Adrenal gland (tissue), 5 donors: Measurements from ENCODE around the gene AMOTL2.

Experiments
- CTCF ChIP-seq, 6 experiments: fragments of 450-650 bp in 4 of 6; fragments of 200-600 bp in 2 of 6; sonication (generic) in 1 of 6; IDR thresholded peaks; 1 replicate in 5 of 6; 2 replicates in 1 of 6; pipeline versions ENCODE4 v1.5.1 to v1.8.0; 2016 to 2021; ENCODE audit warnings: antibody characterized with exemption in 6 of 6, mild to moderate bottlenecking in 2 of 6, moderate library complexity in 1 of 6
- POLR2A ChIP-seq, 2 donors: fragments of 450-650 bp; IDR thresholded peaks; one replicate each; pipeline ENCODE4 v1.6.1; 2017; ENCODE audit warnings: antibody characterized with exemption in 2 of 2, mild to moderate bottlenecking in 2 of 2, moderate library complexity in 1 of 2
- donor health status: DM: no; HTN: no; CAD: no.

- no peak for TF ChIP-seq POLR2A (IDR thresholded peaks at IDR 0.05)
- TF ChIP-seq CTCF (IDR thresholded peaks at IDR 0.05), result no peak
Measured at GRCh38 chr3:134359121-134360010, 14.9 kb downstream of the AMOTL2 start.
